Measurements from ENCODE around the gene NFIA. TPM values are rescaled to one million over a fixed set of nuclear protein-coding genes. Genes with fewer than 3 reads are reported as not detected.

Gene NFIA
- total RNA-seq, 2 donors from 2014 or later = 75.3 to 81.3 TPM

DNA sequence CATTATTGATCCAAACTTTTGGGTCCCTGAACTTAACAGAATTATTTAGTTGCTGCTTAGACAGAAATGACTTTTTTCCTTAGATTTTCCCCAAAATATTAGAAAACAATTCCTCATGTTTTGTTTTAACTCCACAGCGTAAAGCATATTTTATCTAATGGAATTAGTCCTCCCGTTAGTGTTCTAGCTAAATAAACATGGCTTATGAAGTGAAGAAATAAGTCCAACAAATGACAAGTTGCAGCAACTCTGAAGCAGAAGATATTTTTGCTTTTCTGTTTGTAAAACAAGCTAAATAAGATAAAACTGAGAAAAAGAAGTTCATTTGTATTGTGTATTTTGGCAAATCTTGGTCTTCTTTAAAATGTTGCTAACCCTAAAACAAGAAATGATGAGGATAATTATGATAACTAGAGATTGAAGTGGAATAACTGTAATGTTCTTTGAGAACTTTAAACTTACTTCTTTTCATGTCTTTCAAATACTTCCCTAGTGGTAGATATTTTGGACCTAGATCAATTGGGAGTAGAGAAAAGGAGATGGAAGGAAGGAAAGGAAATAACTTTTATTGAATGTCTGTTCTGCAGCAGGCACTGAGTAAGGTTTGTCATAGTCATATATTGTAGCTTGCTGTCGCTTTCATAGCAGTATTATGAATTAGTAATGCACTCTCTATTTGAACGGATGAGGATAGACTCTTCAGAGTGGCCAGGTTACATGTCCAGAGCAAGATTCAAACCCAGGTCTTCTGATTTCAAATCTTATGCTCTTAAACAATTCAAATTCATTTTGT is 12.5 kb downstream of the NFIA start:
- Histone ChIP-seq H3K4me3 (no peak overlapping the region), H3K36me3 (no peaks in the 10 kb centered on the region), H3K9me3 (no peaks in the 10 kb centered on the region), H3K4me1 (peaks cover 0 to 70% of the 10 kb centered on the region in 2 donors), H3K27ac (peak overlapping the region; percentile 33 to 62), H3K27me3 (no peaks in the 10 kb centered on the region)
- no peak for TF ChIP-seq CTCF (IDR thresholded peaks at IDR 0.05)
- no peak for DNase-seq (ENCODE audit: low spot score)

DNA sequence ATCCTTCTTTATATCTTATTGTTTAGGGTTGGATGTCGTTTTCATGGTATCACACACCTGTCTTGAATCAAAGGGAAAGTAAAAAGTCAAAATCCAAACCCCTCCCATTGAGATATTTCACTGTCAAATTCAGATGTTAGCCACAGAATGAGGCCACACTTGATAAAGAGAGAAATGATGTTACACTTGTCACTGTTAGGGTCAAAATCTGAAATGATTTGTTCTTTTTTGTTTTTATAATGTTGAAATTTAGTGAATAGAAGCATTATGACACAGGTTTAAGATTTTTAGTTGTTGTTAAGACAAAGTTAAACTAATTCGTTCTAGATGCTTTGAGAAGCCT is 13.1 kb downstream of the NFIA start:
- Histone ChIP-seq H3K36me3 (no peaks in the 10 kb centered on the region), H3K27ac (peak overlapping the region; percentile 33 to 62), H3K27me3 (no peaks in the 10 kb centered on the region), H3K9me3 (no peaks in the 10 kb centered on the region), H3K4me1 (peaks cover 0 to 72% of the 10 kb centered on the region in 2 donors), H3K4me3 (no peak overlapping the region)
- DNase-seq (ENCODE audit: low spot score) = no peak
- no peak for TF ChIP-seq CTCF (IDR thresholded peaks at IDR 0.05)

- no peak overlapping the region for H3K4me3 ChIP-seq
- no peaks in the 10 kb centered on the region for H3K36me3 ChIP-seq
- H3K9me3 ChIP-seq = no peaks in the 10 kb centered on the region
- H3K27me3 ChIP-seq = no peaks in the 10 kb centered on the region
- TF ChIP-seq CTCF (IDR thresholded peaks at IDR 0.05) = no peak
- peaks cover 0 to 71% of the 10 kb centered on the region in 2 donors for H3K4me1 ChIP-seq
- no peak overlapping the region for H3K27ac ChIP-seq
- DNase-seq (ENCODE audit: low spot score) = no peak
Observed at GRCh38 chr1:61097317-61097716, 15.0 kb downstream of the NFIA start.

DNA sequence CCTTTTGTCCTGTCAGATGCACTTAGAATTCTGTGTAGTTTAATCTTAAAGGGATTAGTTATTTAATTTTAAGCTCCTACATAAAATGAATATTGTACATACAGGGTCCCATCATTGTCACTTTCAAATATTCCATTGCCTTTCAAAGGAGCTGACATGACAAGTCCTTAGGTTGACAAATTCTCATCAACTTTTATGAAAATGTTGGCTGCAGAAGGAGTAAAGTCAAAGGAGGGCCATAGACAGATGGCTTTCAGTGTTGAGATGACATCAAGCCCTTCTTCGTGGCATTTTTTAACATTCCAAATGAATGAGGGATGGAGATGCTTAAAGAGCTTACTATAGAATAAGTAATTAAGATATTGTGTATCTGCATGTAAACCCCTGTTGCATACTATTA is 15.4 kb downstream of the NFIA start:
- Histone ChIP-seq H3K9me3 (no peaks in the 10 kb centered on the region), H3K4me3 (no peak overlapping the region), H3K27me3 (no peaks in the 10 kb centered on the region), H3K4me1 (peaks cover 0 to 71% of the 10 kb centered on the region in 2 donors), H3K27ac (no peak overlapping the region), H3K36me3 (no peaks in the 10 kb centered on the region)
- no peak for TF ChIP-seq CTCF (IDR thresholded peaks at IDR 0.05)
- no peak for DNase-seq (ENCODE audit: low spot score)

GRCh38 chr1:61098333-61098732 is 16.0 kb downstream of the NFIA start:
- Histone ChIP-seq H3K27ac (no peak overlapping the region), H3K9me3 (no peaks in the 10 kb centered on the region), H3K36me3 (no peaks in the 10 kb centered on the region), H3K4me3 (no peak overlapping the region), H3K27me3 (no peaks in the 10 kb centered on the region), H3K4me1 (peaks cover 0 to 71% of the 10 kb centered on the region in 2 donors)
- TF ChIP-seq CTCF (IDR thresholded peaks at IDR 0.05) = no peak
- DNase-seq (ENCODE audit: low spot score) = no peak
